ENCODE results near the gene GABRR1. TPM values are rescaled to one million over a fixed set of nuclear protein-coding genes. Genes with fewer than 3 reads are reported as not detected.

Gene GABRR1
- total RNA-seq, 1 experiment from 2014 or later: 0.33 TPM

DNA sequence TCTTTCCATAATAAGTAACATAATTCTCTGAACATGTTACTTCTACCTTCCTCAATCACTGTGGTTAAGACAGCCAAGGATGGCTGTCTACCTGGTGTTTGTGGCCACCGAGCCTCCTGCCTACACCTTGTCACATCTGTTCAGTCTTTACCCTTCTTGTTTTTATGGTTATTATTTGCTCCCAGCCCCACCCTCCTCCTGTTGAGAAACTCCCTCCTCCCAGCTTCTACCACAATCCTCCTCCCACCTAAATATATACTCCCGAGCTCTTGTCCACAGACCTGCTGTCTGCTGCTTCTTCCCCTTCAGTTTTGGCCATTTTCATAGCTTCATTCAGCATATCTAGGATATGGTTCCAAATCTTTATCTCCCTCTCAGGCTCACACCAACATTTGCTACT lies 35.7 kb upstream of the GABRR1 start:
- H3K18ac ChIP-seq (ENCODE audit: insufficient read length, low read depth, low read length): no peak overlapping the region
- TF ChIP-seq, protein P1, sequence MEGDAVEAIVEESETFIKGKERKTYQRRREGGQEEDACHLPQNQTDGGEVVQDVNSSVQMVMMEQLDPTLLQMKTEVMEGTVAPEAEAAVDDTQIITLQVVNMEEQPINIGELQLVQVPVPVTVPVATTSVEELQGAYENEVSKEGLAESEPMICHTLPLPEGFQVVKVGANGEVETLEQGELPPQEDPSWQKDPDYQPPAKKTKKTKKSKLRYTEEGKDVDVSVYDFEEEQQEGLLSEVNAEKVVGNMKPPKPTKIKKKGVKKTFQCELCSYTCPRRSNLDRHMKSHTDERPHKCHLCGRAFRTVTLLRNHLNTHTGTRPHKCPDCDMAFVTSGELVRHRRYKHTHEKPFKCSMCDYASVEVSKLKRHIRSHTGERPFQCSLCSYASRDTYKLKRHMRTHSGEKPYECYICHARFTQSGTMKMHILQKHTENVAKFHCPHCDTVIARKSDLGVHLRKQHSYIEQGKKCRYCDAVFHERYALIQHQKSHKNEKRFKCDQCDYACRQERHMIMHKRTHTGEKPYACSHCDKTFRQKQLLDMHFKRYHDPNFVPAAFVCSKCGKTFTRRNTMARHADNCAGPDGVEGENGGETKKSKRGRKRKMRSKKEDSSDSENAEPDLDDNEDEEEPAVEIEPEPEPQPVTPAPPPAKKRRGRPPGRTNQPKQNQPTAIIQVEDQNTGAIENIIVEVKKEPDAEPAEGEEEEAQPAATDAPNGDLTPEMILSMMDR (conservative IDR thresholded peaks at IDR 0.05): no peak
- no peak overlapping the region for H2BK20ac ChIP-seq (ENCODE audit: low read depth, low read length, poor library complexity, severe bottlenecking)
- H3K23ac ChIP-seq (ENCODE audit: insufficient read length, low read depth, low read length): no peak overlapping the region
- H3K56ac ChIP-seq (ENCODE audit: insufficient read length, low read depth, low read length): no peak overlapping the region
- H4K5ac ChIP-seq (ENCODE audit: insufficient read length, low read depth, low read length): no peak overlapping the region
- H3K79me2 ChIP-seq (ENCODE audit: insufficient read depth, low read length): no peaks in the 10 kb centered on the region
- H3K9me3 Mint-ChIP-seq: peaks cover 0 to 3% of the 10 kb centered on the region in 2 experiments; a peak in 1 of 5 replicates
- no peaks in the 10 kb centered on the region for H3K9me3 ChIP-seq (ENCODE audit: control insufficient read depth, low read depth, low read length)
- no peak overlapping the region for H2AK5ac ChIP-seq (ENCODE audit: insufficient read length, low read length)
- H3K4me1 ChIP-seq (ENCODE audit: insufficient read depth, low read length): no peaks in the 10 kb centered on the region
- H3K23me2 ChIP-seq (ENCODE audit: insufficient read length, low read depth, low read length, poor library complexity, severe bottlenecking): no peaks in the 10 kb centered on the region
- no peaks in the 10 kb centered on the region; a peak in 1 of 7 replicates for H3K36me3 Mint-ChIP-seq (ENCODE audit: insufficient read depth in 1 of 3, low read depth in 3 of 3)
- no peak overlapping the region for H3K4me2 ChIP-seq (ENCODE audit: insufficient read depth, insufficient read length, low read length)
- no peaks in the 10 kb centered on the region for H3K79me1 ChIP-seq (ENCODE audit: insufficient read depth, low read depth, low read length, poor library complexity, severe bottlenecking)
- H2AFZ ChIP-seq (ENCODE audit: low read length): no peak overlapping the region
- no peak overlapping the region for H3K4me3 Mint-ChIP-seq
- H3K27me3 Mint-ChIP-seq (ENCODE audit: low read depth): peaks cover 4% of the 10 kb centered on the region
- H4K91ac ChIP-seq (ENCODE audit: insufficient read length, low read depth, low read length): no peak overlapping the region
- WGBS (ENCODE audit: extremely low coverage, insufficient read length, low lambda C conversion rate): no CpG with 5 or more reads among the region's 2 CpGs
- DNase-seq: no peak
- H2BK12ac ChIP-seq (ENCODE audit: insufficient read length, low read depth, low read length): no peak overlapping the region
- no peak overlapping the region; a peak in 1 of 7 replicates for H3K27ac Mint-ChIP-seq
- no peak overlapping the region for H3K14ac ChIP-seq (ENCODE audit: insufficient read depth, low read length)
- 0 out of 4 replicates have a peak, but pooled peaks cover 0 to 4% of the 10 kb centered on the region in 2 experiments for H3K4me1 Mint-ChIP-seq
- H3K9ac ChIP-seq (ENCODE audit: extremely low read depth, insufficient read length, low read length): no peak overlapping the region
- H2BK120ac ChIP-seq (ENCODE audit: low read depth, low read length, poor library complexity, severe bottlenecking): no peak overlapping the region
- no peak overlapping the region for H2BK15ac ChIP-seq (ENCODE audit: low read depth, low read length)
- no peak overlapping the region for H4K8ac ChIP-seq (replicated peaks; ENCODE audit: insufficient read length, low read depth, low read length)
- H3K27me3 ChIP-seq (ENCODE audit: insufficient read depth, low read length): no peaks in the 10 kb centered on the region
- no peak overlapping the region for H3K27ac ChIP-seq (ENCODE audit: insufficient read length, low read depth, low read length)
- no peak overlapping the region for H3K4ac ChIP-seq (ENCODE audit: low read depth, low read length)
- no peak overlapping the region for H2BK5ac ChIP-seq (ENCODE audit: insufficient read length, low read length)
- no peak overlapping the region for H3T11ph ChIP-seq (ENCODE audit: low read length)
- no peaks in the 10 kb centered on the region for H4K20me1 ChIP-seq (ENCODE audit: control insufficient read depth, insufficient read depth, insufficient read length)
